PC-9 (cell line): ENCODE results near the gene KCTD6. TPM values are rescaled to one million over a fixed set of nuclear protein-coding genes. Genes with fewer than 3 reads are reported as not detected.

Experiments
- BruUV-seq: library from RNA; stranded (reverse); fragments of 400-500 nt; replicated peaks from 2 replicates; lab custom pipeline; 2021; lab: Mats Ljungman, UMichigan
- CTCF ChIA-PET: fragments of 300-600 bp; sonication (Branson Sonifier 250); formaldehyde crosslinking; loops from one replicate; lab custom pipeline; 2022; ENCODE audit warnings: antibody characterized with exemption; lab: Charles Lee
- POLR2A ChIA-PET: fragments of 300-600 bp; sonication (Branson Sonifier 250); formaldehyde crosslinking; loops from one replicate; lab custom pipeline; 2022; ENCODE audit warnings: antibody characterized with exemption; ENCODE audit not compliant: unreplicated experiment; lab: Charles Lee
- DNase-seq, 2 experiments: peaks; one replicate each; pipeline versions ENCODE4 v3.0.0 to v3.0.0-alpha.2; 2015 to 2022; ENCODE audit warnings: mixed read lengths in 1 of 2
- H2AFZ ChIP-seq: fragments of 200-600 bp; sonication (generic); 2 replicates; pipeline ENCODE4 v1.8.1; 2017; ENCODE audit warnings: antibody characterized with exemption
- H3F3A ChIP-seq: fragments of 200-600 bp; sonication (generic); 2 replicates; pipeline ENCODE4 v1.8.1; 2017; ENCODE audit warnings: antibody characterized with exemption, mild to moderate bottlenecking, low read depth; ENCODE audit not compliant: insufficient read depth
- H3K27ac ChIP-seq: fragments of 200-600 bp; sonication (generic); 2 replicates; pipeline ENCODE4 v1.6.1; 2016; ENCODE audit warnings: mixed run types
- H3K27me3 ChIP-seq: fragments of 200-600 bp; sonication (generic); 2 replicates; pipeline ENCODE4 v1.6.1; 2016; ENCODE audit warnings: low read depth, mixed run types; ENCODE audit not compliant: insufficient read depth
- H3K36me3 ChIP-seq: fragments of 200-600 bp; sonication (generic); 2 replicates; pipeline ENCODE4 v1.6.1; 2016; ENCODE audit warnings: low read depth, mixed run types
- H3K4me1 ChIP-seq: fragments of 200-600 bp; sonication (generic); replicated peaks from 2 replicates; pipeline ENCODE4 v1.6.1; 2016; ENCODE audit warnings: mixed run types; ENCODE audit not compliant: insufficient read depth
- H3K4me2 ChIP-seq: fragments of 200-600 bp; sonication (generic); 2 replicates; pipeline ENCODE4 v1.6.1; 2017; ENCODE audit warnings: mixed run types
- H3K4me3 ChIP-seq: fragments of 200-600 bp; sonication (generic); 2 replicates; pipeline ENCODE4 v1.6.1; 2016; ENCODE audit warnings: mixed run types
- H3K79me2 ChIP-seq: fragments of 200-600 bp; sonication (generic); 2 replicates; pipeline ENCODE4 v1.6.1; 2017; ENCODE audit warnings: low read depth, mixed run types
- H3K9me2 ChIP-seq: fragments of 200-600 bp; sonication (generic); 2 replicates; pipeline ENCODE4 v1.8.1; 2017; ENCODE audit warnings: mild to moderate bottlenecking; ENCODE audit not compliant: insufficient read depth
- H3K9me3 ChIP-seq: fragments of 200-600 bp; sonication (generic); 2 replicates; pipeline ENCODE4 v1.8.1; 2016; ENCODE audit warnings: low read depth; ENCODE audit not compliant: insufficient read depth
- H4K20me1 ChIP-seq: fragments of 200-600 bp; sonication (generic); 2 replicates; pipeline ENCODE4 v1.8.1; 2017; ENCODE audit not compliant: insufficient read depth
- CTCF ChIP-seq: fragments of 200-600 bp; sonication (generic); conservative IDR thresholded peaks from 2 replicates; pipeline ENCODE4 v1.6.1; 2017; ENCODE audit warnings: mixed run types, antibody characterized with exemption, mild to moderate bottlenecking, moderate library complexity
- EZH2 ChIP-seq: fragments of 200-600 bp; sonication (generic); IDR thresholded peaks from 2 replicates; pipeline ENCODE4 v1.8.0; 2017; ENCODE audit warnings: antibody characterized with exemption, low read depth
- intact Hi-C: fragments of 100-400 bp; cut with micrococcal nuclease; formaldehyde crosslinking; loops from one replicate; pipeline ENCODE4 v1.10.0; 2022; ENCODE audit not compliant: unreplicated experiment
- total RNA-seq: library from RNA; stranded (reverse); gene quantifications from 2 replicates; pipeline ENCODE4 v1.2.3, GENCODE V29; 2021

The KCTD6 gene
- total RNA-seq, 1 experiment from 2014 or later = 10.3 TPM

- TF ChIP-seq CTCF = no peak
- no peak for TF ChIP-seq EZH2
- H3K4me2 ChIP-seq = no peak overlapping the region
- H3K4me3 ChIP-seq = no peak overlapping the region
- intact Hi-C loops = no loop called here
- peaks cover 25% of the 10 kb centered on the region for H3K4me1 ChIP-seq
- no peaks in the 10 kb centered on the region; the same call in 1 of the 2 replicates for H3K9me3 ChIP-seq
- no TSS peak for BruUV-seq
- H2AFZ ChIP-seq = no peak overlapping the region
- H3F3A ChIP-seq = 0 out of 2 replicates have a peak, but pooled peaks cover 4% of the 10 kb centered on the region
- no peaks in the 10 kb centered on the region for H3K36me3 ChIP-seq
- no peak overlapping the region for H3K27ac ChIP-seq
- H3K27me3 ChIP-seq = no peaks in the 10 kb centered on the region
- ChIA-PET CTCF (no interaction called here), POLR2A (no interaction called here)
- DNase-seq = no peak
- no peaks in the 10 kb centered on the region for H4K20me1 ChIP-seq
- H3K9me2 ChIP-seq = no peaks in the 10 kb centered on the region
- no peaks in the 10 kb centered on the region for H3K79me2 ChIP-seq
Measured at GRCh38 chr3:58484045-58484721, 7.7 kb upstream of the KCTD6 start.

- ChIA-PET POLR2A (no interaction called here), CTCF (no interaction called here)
- no peaks in the 10 kb centered on the region for H3K36me3 ChIP-seq
- H3K27me3 ChIP-seq = no peaks in the 10 kb centered on the region
- BruUV-seq = no TSS peak
- no peak overlapping the region for H2AFZ ChIP-seq
- H3K4me1 ChIP-seq = peaks cover 29% of the 10 kb centered on the region
- H3K9me3 ChIP-seq = no peaks in the 10 kb centered on the region; the same call in 1 of the 2 replicates
- no peak for DNase-seq
- intact Hi-C loops = no loop called here
- TF ChIP-seq EZH2 (no peak), CTCF (no peak)
- H3K9me2 ChIP-seq = no peaks in the 10 kb centered on the region
- peaks cover 4% of the 10 kb centered on the region; the same call in 1 of the 2 replicates for H3F3A ChIP-seq
- no peak overlapping the region for H3K27ac ChIP-seq
- no peaks in the 10 kb centered on the region for H4K20me1 ChIP-seq
- H3K4me2 ChIP-seq = no peak overlapping the region
- H3K79me2 ChIP-seq = no peaks in the 10 kb centered on the region
- no peak overlapping the region for H3K4me3 ChIP-seq
Measured at GRCh38 chr3:58484722-58485069, 7.2 kb upstream of the KCTD6 start.

- H3K9me3 ChIP-seq = no peaks in the 10 kb centered on the region
- H3K27me3 ChIP-seq = no peaks in the 10 kb centered on the region
- no peak overlapping the region for H3K4me3 ChIP-seq
- ChIA-PET CTCF (interaction anchor here (0.5 kb wide), 1 partner anchor 60 kb away, joined by 9 read pairs; no protein-coding TSS in a partner anchor), POLR2A (interaction anchor here (0.6 kb wide), 1 partner anchor 108 kb away, joined by 7 read pairs; no protein-coding TSS in a partner anchor)
- no peak for TF ChIP-seq EZH2
- no peak for TF ChIP-seq CTCF
- H3K79me2 ChIP-seq = no peaks in the 10 kb centered on the region
- no peaks in the 10 kb centered on the region for H4K20me1 ChIP-seq
- no peaks in the 10 kb centered on the region for H3K36me3 ChIP-seq
- H2AFZ ChIP-seq = no peak overlapping the region
- BruUV-seq = no TSS peak
- peaks cover 12% of the 10 kb centered on the region; the same call in 1 of the 2 replicates for H3F3A ChIP-seq
- no peak overlapping the region for H3K27ac ChIP-seq
- H3K4me2 ChIP-seq = no peak overlapping the region
- intact Hi-C loops = no loop called here
- H3K4me1 ChIP-seq = peaks cover 31% of the 10 kb centered on the region
- no peaks in the 10 kb centered on the region for H3K9me2 ChIP-seq
- DNase-seq = no peak
Measured at GRCh38 chr3:58485801-58486435, 6.0 kb upstream of the KCTD6 start.
